H7 (cell line): Measurements from ENCODE around the gene NFIB. TPM values are rescaled to one million over a fixed set of nuclear protein-coding genes. Genes with fewer than 3 reads are reported as not detected.

Source experiments
- DNase-seq: peaks from one replicate; pipeline ENCODE4 v3.0.0; 2012
- H3K27me3 ChIP-seq: 2 replicates; pipeline ENCODE4 v1.6.0; 2011; ENCODE audit warnings: mild to moderate bottlenecking, low read length; ENCODE audit not compliant: control insufficient read depth, insufficient read depth
- H3K36me3 ChIP-seq: replicated peaks from 2 replicates; pipeline ENCODE4 v1.5.1; 2011; ENCODE audit warnings: low read length; ENCODE audit not compliant: control insufficient read depth, insufficient read depth
- H3K4me3 ChIP-seq: 2 replicates; pipeline ENCODE4 v1.5.1; 2011; ENCODE audit warnings: low read depth, mild to moderate bottlenecking, control low read depth, low read length, moderate library complexity; ENCODE audit not compliant: insufficient read depth
- total RNA-seq: library from RNA; depleted of rRNA; stranded (reverse); fragments of >200 nt; shearing (Covaris generic); gene quantifications from 2 replicates; pipeline ENCODE4 v1.2.3, GENCODE V29; 2014

The NFIB gene
- total RNA-seq, 1 experiment from 2014 or later, result 5.0 TPM

GRCh38 chr9:14190240-14190639 lies 123.7 kb downstream of the NFIB start:
- H3K27me3 ChIP-seq, result no peaks in the 10 kb centered on the region
- DNase-seq, result no peak
- no peaks in the 10 kb centered on the region for H3K36me3 ChIP-seq
- H3K4me3 ChIP-seq, result no peak overlapping the region

DNA sequence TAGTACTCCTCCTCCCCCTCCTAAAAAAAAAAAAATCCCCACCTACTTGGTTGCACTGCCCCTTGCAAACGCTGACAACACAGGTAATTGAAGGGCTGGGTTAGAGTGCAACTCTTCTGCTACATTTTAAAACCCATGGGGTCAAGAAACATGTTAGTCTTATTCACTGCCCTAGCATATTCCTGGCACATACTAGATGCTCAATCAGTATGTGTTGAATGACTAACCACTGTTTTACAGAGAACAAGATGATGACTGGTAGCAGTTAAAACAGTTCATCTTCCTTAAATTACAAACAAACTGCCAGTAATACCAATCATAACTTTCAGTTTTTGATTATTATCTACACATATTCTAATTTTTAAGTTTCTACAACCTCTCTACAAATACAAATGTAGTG lies 124.4 kb downstream of the NFIB start:
- Histone ChIP-seq H3K4me3 (no peak overlapping the region), H3K27me3 (no peaks in the 10 kb centered on the region), H3K36me3 (no peaks in the 10 kb centered on the region)
- no peak for DNase-seq

- DNase-seq, result no peak
- Histone ChIP-seq H3K4me3 (no peak overlapping the region), H3K36me3 (no peaks in the 10 kb centered on the region), H3K27me3 (no peaks in the 10 kb centered on the region)
Measured at GRCh38 chr9:14189146-14189545, 124.8 kb downstream of the NFIB start.

- no peak for DNase-seq
- no peak overlapping the region for H3K4me3 ChIP-seq
Measured at GRCh38 chr9:14188538-14188937, 125.4 kb downstream of the NFIB start.

GRCh38 chr9:14188011-14188410 lies 125.9 kb downstream of the NFIB start:
- DNase-seq, result no peak

More at GRCh38 chr9:14188538-14188937, 125.4 kb downstream of the NFIB start:
- H3K27me3 ChIP-seq, result no peaks in the 10 kb centered on the region
- no peaks in the 10 kb centered on the region for H3K36me3 ChIP-seq

DNA sequence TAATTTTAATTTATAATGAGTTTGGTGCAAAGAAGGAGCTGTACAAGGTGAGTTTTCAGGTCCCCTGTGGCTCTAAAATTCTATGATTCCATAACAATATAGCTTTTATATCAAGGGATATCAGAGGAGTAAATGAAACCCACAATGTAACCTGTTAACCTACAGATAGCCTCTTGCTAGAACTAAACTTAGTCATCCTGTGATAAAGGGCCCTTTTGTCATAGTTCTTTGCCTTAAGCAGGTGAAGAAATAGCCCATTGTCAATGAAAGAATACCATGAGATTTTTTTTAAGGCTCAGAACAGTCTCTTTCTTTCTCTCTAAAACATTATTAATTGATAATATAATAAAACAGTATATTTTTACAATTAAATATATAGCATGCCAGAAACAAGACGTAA lies 127.8 kb downstream of the NFIB start:
- no peaks in the 10 kb centered on the region for H3K36me3 ChIP-seq
- no peaks in the 10 kb centered on the region for H3K27me3 ChIP-seq
- no peak overlapping the region for H3K4me3 ChIP-seq
- no peak for DNase-seq

More at GRCh38 chr9:14188011-14188410, 125.9 kb downstream of the NFIB start:
- no peaks in the 10 kb centered on the region for H3K36me3 ChIP-seq
- H3K4me3 ChIP-seq, result no peak overlapping the region
- no peaks in the 10 kb centered on the region for H3K27me3 ChIP-seq

DNA sequence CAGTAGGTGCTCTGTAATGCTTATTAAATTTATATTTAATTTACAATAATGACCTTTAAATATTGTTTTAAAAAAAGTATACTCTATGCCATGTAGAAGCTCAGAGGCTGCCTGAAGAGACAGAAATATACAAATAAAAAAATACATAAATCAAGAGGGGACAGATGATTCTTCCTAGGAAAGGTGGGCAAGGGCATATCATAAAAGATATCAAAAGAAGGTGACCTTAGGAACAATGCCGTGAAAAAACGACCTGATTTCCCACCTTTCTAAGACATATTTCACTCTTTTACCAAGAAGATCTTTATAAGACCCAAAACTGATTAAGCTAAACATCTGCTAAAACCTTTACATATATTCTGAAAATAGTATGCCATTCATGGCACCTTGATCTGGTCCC lies 128.9 kb downstream of the NFIB start:
- Histone ChIP-seq H3K27me3 (no peaks in the 10 kb centered on the region), H3K36me3 (no peaks in the 10 kb centered on the region), H3K4me3 (no peak overlapping the region)
- DNase-seq, result no peak

- H3K27me3 ChIP-seq, result no peaks in the 10 kb centered on the region
- H3K36me3 ChIP-seq, result no peaks in the 10 kb centered on the region
- DNase-seq, result no peak
- H3K4me3 ChIP-seq, result no peak overlapping the region
Measured at GRCh38 chr9:14183001-14183400, 130.9 kb downstream of the NFIB start.

GRCh38 chr9:14180960-14181537 lies 132.9 kb downstream of the NFIB start:
- H3K4me3 ChIP-seq, result no peak overlapping the region
- H3K27me3 ChIP-seq, result no peaks in the 10 kb centered on the region
- H3K36me3 ChIP-seq, result no peaks in the 10 kb centered on the region
- DNase-seq, result no peak

DNA sequence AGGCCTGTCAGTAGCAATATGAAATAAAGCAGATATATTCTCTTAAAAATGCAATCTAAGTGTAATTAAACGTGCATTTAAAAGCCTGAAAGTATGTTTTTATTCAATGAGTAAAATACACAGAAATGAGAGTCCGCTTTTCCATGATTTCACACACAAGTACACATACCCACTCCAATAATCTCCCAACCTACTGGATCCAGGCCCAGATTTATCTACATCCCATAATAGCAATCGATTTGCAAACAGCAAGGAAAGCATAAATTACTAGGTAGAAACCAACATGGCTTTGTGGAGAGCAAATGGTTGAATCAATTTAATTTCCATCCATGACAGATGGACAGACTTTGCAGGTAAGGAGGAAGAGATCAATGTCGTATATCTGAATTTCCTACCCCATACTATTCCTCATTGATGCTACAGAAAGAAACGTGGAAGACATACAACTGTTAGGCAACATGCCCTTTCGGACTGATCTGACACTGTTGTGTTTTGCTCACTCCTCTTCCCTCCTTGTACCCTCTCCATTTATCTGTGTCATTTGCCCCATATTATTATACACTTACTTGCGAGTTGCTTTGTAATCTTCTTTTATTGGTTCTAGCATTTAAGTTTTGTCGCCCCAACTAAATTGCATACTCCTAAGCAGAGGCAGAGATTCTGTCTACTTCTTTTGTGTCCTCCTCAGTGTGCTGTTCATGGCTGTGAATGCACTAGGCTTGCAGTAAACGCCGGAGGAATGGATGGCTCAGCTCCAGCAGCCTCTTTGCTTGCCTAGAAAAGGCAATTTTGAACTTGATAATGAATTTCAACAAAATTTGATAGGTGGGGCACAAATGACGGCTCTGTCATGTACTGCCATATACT lies 133.6 kb downstream of the NFIB start:
- Histone ChIP-seq H3K27me3 (no peaks in the 10 kb centered on the region), H3K4me3 (no peak overlapping the region), H3K36me3 (no peaks in the 10 kb centered on the region)
- no peak for DNase-seq

- H3K4me3 ChIP-seq, result no peak overlapping the region
Measured at GRCh38 chr9:14179449-14179848, 134.5 kb downstream of the NFIB start.

DNA sequence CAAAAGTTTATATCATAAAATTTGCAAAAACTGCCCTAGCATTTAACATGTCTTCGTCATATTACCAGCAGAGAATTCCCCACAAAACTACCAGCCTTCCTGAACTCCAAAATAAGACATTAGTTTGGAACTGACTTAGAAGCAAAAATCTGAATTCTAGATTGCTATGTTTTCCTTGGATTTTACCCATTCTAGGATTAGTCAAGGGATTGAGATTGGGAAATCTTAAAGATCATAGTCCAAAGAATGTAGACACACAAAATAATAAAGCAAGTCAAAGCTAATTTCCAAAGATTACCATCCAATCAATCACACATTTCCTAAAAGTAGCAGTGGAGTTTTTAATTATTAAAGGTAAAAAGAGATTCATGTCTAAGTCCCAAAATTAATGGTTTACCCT lies 138.2 kb downstream of the NFIB start:
- DNase-seq, result no peak
- no peaks in the 10 kb centered on the region for H3K27me3 ChIP-seq
- no peaks in the 10 kb centered on the region for H3K36me3 ChIP-seq
- H3K4me3 ChIP-seq, result no peak overlapping the region

More at GRCh38 chr9:14179449-14179848, 134.5 kb downstream of the NFIB start:
- DNase-seq, result no peak
- Histone ChIP-seq H3K27me3 (no peaks in the 10 kb centered on the region), H3K36me3 (no peaks in the 10 kb centered on the region)

DNA sequence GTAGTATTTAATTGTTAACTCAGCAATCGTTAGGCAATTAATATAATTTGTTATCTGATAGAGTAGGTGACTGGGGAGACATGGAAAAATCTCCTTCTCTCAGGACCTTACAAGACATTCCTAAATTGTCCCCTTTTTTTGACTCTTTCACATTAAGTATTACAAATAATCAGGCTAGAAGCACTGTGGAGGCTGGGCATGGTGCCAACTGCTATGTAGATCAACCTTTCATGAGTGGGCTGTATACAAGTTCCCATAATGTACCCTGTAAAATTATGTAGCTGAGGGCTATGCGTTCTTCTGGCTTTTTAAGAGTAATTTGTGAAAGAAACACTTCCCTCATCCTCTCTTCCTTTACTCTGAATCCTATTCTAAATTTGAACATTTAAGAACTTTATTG lies 140.2 kb downstream of the NFIB start:
- Histone ChIP-seq H3K27me3 (no peaks in the 10 kb centered on the region), H3K36me3 (no peaks in the 10 kb centered on the region), H3K4me3 (no peak overlapping the region)
- DNase-seq, result no peak

GRCh38 chr9:14170973-14171596 lies 142.9 kb downstream of the NFIB start:
- Histone ChIP-seq H3K4me3 (no peak overlapping the region), H3K27me3 (no peaks in the 10 kb centered on the region), H3K36me3 (no peaks in the 10 kb centered on the region)
- no peak for DNase-seq

DNA sequence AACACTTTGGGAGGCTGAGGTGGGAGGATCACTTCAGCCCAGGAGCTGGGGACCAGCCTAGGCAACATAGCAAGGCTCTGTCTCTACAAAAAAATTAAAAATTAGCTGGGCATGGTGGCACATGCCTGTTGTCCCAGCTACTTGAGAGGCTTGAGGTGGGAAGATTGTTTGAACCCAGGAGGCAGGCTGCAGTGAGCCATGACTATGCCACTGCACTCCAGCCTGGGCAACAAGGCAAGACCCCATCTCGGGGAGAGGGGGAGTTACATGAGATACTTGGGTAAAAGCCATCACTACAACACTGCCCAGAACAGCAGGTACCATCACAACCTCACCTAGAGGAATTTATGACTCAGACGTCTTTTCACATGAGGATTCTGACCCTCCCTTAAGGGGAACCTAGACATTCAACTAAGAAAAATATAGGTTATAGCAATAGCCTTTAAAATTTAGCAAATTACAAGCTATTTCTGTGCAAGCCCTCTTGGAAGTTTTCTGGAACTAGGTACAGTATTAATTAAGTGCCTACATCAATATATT lies 143.5 kb downstream of the NFIB start:
- no peaks in the 10 kb centered on the region for H3K36me3 ChIP-seq
- no peak for DNase-seq
- no peaks in the 10 kb centered on the region for H3K27me3 ChIP-seq
- H3K4me3 ChIP-seq, result no peak overlapping the region
